CD4-positive, alpha-beta T cell treated with Interleukin-4 for 1 hour (primary cell): ENCODE measurements around the gene MCRIP2.

Source experiments
- DNase-seq, 2 donors: peaks; one replicate each; pipeline ENCODE4 v3.0.0-alpha.2; 2020 to 2022

Gene MCRIP2

DNA sequence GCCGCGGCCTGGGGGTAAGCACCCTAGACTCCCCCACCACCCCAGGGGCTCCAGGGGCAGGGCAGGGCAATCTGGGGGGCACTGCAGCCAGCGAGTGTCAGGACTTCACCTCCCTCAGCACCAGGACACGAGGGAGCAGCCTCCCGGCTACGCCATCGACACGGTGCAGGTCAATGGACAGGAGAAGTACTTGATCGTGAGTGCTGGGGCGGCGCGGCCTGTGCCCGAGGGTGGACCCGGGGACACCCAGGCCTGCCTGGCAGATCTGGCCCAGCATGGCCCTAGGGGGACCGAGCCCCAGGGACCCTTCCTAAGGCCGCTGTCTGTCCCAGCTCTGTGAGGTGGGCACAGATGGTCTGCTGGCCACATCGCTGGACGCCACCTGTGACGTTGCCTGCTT, 30.7 kb downstream of the MCRIP2 start:
- no peak for DNase-seq

GRCh38 chr16:672851-673250, 31.2 kb downstream of the MCRIP2 start:
- no peak for DNase-seq

GRCh38 chr16:673399-673991, 31.9 kb downstream of the MCRIP2 start:
- DNase-seq = no peak

GRCh38 chr16:674214-674881, 32.7 kb downstream of the MCRIP2 start:
- DNase-seq = no peak

- DNase-seq = no peak
These were observed 33.6 kb downstream of the MCRIP2 start, which contains the start of gene RHBDL1 for GRCh38 chr16:674968-675883. Gene RHBDL1, plus strand, starts transcription at chr16:675671. Its CDS starts 120 bp downstream, at chr16:675791.

GRCh38 chr16:675884-676564, 34.4 kb downstream of the MCRIP2 start:
- no peak for DNase-seq

DNA sequence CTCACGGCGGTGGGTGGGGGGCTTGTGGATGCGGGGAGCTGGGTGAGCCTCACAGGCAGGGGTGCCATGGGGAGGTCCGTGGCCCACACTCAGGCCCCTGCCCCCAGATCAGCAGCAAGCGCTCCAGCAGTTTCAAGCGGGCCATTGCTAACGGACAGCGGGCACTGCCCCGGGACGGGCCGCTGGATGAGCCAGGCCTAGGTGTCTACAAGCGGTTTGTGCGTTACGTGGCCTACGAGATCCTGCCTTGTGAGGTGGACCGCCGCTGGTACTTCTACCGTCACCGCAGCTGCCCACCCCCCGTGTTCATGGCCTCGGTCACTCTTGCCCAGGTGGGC, 34.9 kb downstream of the MCRIP2 start:
- DNase-seq = no peak

DNA sequence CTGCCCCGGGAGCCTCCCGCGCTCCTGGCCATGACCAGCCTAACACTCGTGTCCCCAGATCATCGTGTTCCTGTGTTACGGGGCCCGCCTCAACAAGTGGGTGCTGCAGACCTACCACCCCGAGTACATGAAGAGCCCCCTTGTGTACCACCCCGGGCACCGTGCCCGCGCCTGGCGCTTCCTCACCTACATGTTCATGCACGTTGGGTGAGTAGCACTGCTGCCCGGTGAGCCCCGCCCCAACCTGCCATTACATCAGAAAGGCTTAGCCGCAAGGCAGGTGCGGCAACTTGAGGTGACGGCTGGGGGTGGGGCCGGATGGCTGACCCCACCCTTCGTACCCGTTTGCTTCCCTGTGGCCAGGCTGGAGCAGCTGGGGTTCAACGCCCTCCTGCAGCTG, 35.3 kb downstream of the MCRIP2 start:
- DNase-seq = peak in 1 of 2 donors; percentile 53

DNA sequence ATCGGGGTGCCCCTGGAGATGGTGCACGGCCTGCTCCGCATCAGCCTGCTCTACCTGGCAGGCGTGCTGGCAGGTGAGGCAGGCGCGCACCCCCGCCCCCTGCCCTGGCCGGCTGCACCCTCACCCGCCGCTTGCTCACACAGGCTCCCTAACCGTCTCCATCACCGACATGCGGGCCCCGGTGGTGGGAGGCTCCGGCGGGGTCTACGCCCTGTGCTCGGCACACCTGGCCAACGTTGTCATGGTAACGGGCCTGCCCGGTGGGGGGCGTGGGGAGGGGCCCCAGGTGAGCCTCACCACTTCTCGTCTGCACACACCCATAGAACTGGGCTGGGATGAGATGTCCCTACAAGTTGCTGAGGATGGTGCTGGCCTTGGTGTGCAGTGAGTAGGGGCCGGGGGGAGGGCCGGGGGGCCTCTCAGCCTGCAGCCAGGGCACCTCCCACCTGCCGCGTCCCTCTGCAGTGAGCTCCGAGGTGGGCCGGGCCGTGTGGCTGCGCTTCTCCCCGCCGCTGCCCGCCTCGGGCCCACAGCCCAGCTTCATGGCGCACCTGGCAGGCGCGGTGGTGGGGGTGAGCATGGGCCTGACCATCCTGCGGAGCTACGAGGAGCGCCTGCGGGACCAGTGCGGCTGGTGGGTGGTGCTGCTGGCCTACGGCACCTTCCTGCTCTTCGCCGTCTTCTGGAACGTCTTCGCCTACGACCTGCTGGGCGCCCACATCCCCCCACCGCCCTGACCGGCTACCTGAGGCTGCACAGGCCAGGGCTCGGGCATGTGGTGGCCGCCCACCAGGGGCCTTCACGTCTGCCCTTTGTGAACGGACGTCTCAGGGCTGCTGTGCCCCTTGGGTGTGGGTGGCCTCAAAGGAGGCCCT, 35.9 kb downstream of the MCRIP2 start:
- DNase-seq = no peak

GRCh38 chr16:678209-678857, 36.7 kb downstream of the MCRIP2 start:
- DNase-seq = no peak

DNA sequence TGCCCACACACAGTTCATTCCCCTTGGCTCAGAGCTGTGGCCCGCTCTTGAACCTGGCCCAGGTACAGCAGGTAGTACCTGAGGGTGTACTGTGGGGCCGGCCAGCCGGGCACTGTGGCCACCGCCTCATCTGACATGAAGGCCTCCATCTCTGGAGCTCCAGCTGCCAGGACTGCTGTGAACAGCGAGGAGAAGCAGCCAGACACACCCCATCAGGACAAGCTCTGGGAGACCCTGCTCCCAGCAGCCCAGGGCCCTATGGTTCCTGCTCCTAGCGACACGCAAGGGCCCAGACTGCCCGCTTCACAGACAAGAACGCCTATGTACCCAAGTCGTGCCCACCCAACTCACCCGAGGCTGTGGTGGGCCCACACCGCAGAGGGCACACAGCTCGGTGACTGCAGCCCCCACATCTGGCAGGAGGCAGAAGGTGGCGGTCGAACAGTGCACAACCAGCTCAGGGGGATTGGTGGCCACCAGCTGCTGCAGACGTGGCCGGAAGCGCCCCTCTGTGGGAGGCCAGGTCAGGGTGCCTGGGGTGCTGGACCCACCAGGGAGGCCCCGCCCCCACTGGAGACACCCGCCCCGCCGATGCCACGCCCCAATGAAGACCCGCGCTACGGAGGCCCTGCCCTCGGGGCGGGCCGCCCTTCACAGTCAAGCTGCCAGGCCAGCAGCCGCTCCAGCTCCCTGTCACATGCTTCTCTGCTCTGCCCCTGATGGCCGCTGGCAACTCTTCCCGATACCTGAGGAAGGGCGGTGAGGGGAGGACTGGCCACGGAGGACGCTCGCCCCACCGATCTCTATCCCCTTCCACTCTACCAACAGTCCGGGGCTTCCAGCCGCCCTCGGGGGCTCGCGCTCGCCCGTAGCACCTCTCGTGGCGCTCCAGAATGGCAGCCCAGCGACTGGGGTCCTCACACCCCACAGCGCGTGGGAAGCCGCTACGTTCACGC, 37.5 kb downstream of the MCRIP2 start:
- DNase-seq = peak; percentile 55 to 63

- DNase-seq = peak; percentile 86 to 90
These were observed 38.4 kb downstream of the MCRIP2 start, which contains the start of gene STUB1 for GRCh38 chr16:679814-680624. Gene STUB1, plus strand, starts transcription at chr16:680410. Its CDS starts 116 bp downstream, at chr16:680526.

- no peak for DNase-seq
These were observed 39.0 kb downstream of the MCRIP2 start for GRCh38 chr16:680625-680945.

GRCh38 chr16:680967-681745, 39.5 kb downstream of the MCRIP2 start:
- DNase-seq = no peak

- DNase-seq = no peak
These were observed 40.3 kb downstream of the MCRIP2 start for GRCh38 chr16:681746-682427.

DNA sequence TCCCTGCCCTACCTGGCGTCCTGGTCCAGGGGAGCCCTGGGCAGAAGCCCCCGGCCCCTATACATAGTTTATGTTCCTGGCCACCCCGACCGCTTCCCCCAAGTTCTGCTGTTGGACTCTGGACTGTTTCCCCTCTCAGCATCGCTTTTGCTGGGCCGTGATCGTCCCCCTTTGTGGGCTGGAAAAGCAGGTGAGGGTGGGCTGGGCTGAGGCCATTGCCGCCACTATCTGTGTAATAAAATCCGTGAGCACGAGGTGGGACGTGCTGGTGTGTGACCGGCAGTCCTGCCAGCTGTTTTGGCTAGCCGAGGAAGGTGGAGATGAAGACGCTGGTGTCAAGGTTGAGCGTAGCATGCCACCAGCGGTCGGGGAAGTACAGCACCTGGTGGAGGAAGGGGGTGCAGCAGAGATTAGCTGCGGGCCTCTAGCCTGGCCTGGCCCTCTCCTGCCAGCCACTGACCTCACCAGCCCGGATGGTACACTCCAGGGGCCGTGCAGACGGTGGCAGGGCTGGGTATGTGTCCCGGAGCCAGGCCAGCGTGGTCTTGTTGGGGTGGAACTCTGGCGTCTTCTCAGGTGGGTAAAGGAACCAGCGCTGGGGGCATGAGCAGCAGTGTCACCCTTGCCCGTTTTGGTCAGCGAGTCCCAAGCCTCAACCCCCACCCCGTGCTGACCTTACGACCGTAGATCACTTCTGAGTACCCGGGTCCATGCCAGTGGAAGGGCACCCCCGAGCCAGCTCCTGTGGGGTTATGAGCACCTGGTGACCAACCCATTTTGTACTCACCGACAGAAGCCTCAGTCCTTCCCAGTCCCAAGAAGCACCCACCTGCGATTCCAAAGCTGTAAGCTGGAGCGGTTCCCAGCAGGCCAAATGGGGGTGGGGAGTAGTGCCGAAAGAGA, 41.1 kb downstream of the MCRIP2 start:
- DNase-seq = no peak
